ENCODE results near the gene CCDC57. TPM values are rescaled to one million over a fixed set of nuclear protein-coding genes. Genes with fewer than 3 reads are reported as not detected.

CCDC57 gene
- total RNA-seq, 2 experiments from 2014 or later = 129 to 135 TPM

GRCh38 chr17:82170412-82170961 lies 42.2 kb downstream of the CCDC57 start:
- no peaks in the 10 kb centered on the region for H3K9me3 Mint-ChIP-seq
- no peak overlapping the region for H3K4me3 ChIP-seq (ENCODE audit: low read length)
- ChIA-PET CTCF (no interaction called here), POLR2A (no interaction called here)
- no peaks in the 10 kb centered on the region for H3K27me3 Mint-ChIP-seq
- H3K36me3 ChIP-seq (ENCODE audit: insufficient read depth, low read length) = peaks cover 14% of the 10 kb centered on the region
- DNase-seq = peak in 2 of 14 experiments; percentile 35 to 49
- H3K4me1 Mint-ChIP-seq (ENCODE audit: low read depth) = no peaks in the 10 kb centered on the region
- no peak for TF ChIP-seq CTCF (IDR thresholded peaks at IDR 0.05)
- H3K9me3 ChIP-seq (ENCODE audit: control insufficient read depth in 1 of 2, insufficient read depth in 1 of 2, low read length in 2 of 2) = no peaks in the 10 kb centered on the region
- no peak overlapping the region for H3K27ac ChIP-seq (ENCODE audit: low read depth in 1 of 2, low read length in 2 of 2)
- H3K36me3 Mint-ChIP-seq (ENCODE audit: low read depth) = peaks cover 75% of the 10 kb centered on the region
- H3K27ac Mint-ChIP-seq = no peak overlapping the region
- H3K4me1 ChIP-seq (ENCODE audit: insufficient read depth, low read length) = peaks cover 3% of the 10 kb centered on the region
- no peak for ATAC-seq (ENCODE audit: poor library complexity)
- H3K27me3 ChIP-seq (ENCODE audit: control insufficient read depth in 1 of 2, insufficient read depth in 2 of 2, low read length in 2 of 2) = no peaks in the 10 kb centered on the region
- intact Hi-C loops (cut with DNase I, micrococcal nuclease) = no loop called here
- no peak overlapping the region for H3K4me3 Mint-ChIP-seq

GRCh38 chr17:82168568-82168967 lies 44.1 kb downstream of the CCDC57 start:
- Histone ChIP-seq H3K27ac (ENCODE audit: low read depth in 1 of 2, low read length in 2 of 2) (no peak overlapping the region), H3K4me1 (ENCODE audit: insufficient read depth, low read length) (peaks cover 3% of the 10 kb centered on the region), H3K9me3 (ENCODE audit: control insufficient read depth in 1 of 2, insufficient read depth in 1 of 2, low read length in 2 of 2) (no peaks in the 10 kb centered on the region), H3K27me3 (ENCODE audit: control insufficient read depth in 1 of 2, insufficient read depth in 2 of 2, low read length in 2 of 2) (no peaks in the 10 kb centered on the region), H3K4me3 (ENCODE audit: low read length) (no peak overlapping the region), H3K36me3 (ENCODE audit: insufficient read depth, low read length) (peaks cover 12% of the 10 kb centered on the region)
- ATAC-seq (ENCODE audit: poor library complexity) = no peak
- Mint-ChIP-seq H3K4me3 (no peak overlapping the region), H3K4me1 (ENCODE audit: low read depth) (no peaks in the 10 kb centered on the region), H3K27ac (no peak overlapping the region), H3K36me3 (ENCODE audit: low read depth) (peaks cover 65% of the 10 kb centered on the region), H3K27me3 (no peaks in the 10 kb centered on the region), H3K9me3 (no peaks in the 10 kb centered on the region)
- POLR2A ChIA-PET = no interaction called here
- intact Hi-C loops (cut with DNase I, micrococcal nuclease) = no loop called here
- CTCF ChIA-PET = no interaction called here
- DNase-seq = no peak
- TF ChIP-seq CTCF (IDR thresholded peaks at IDR 0.05) = no peak

- H3K36me3 ChIP-seq (ENCODE audit: insufficient read depth, low read length) = peaks cover 20% of the 10 kb centered on the region
- DNase-seq (no peak), ATAC-seq (ENCODE audit: poor library complexity) (no peak)
- peaks cover 3% of the 10 kb centered on the region for H3K4me1 ChIP-seq (ENCODE audit: insufficient read depth, low read length)
- ChIA-PET POLR2A (no interaction called here), CTCF (no interaction called here)
- peaks cover 59% of the 10 kb centered on the region for H3K36me3 Mint-ChIP-seq (ENCODE audit: low read depth)
- H3K27me3 ChIP-seq (ENCODE audit: control insufficient read depth in 1 of 2, insufficient read depth in 2 of 2, low read length in 2 of 2) = no peaks in the 10 kb centered on the region
- H3K4me1 Mint-ChIP-seq (ENCODE audit: low read depth) = no peaks in the 10 kb centered on the region
- TF ChIP-seq CTCF (IDR thresholded peaks at IDR 0.05) = no peak
- no peak overlapping the region for H3K27ac Mint-ChIP-seq
- no peaks in the 10 kb centered on the region for H3K27me3 Mint-ChIP-seq
- H3K27ac ChIP-seq (ENCODE audit: low read depth in 1 of 2, low read length in 2 of 2) = no peak overlapping the region
- H3K4me3 ChIP-seq (ENCODE audit: low read length) = no peak overlapping the region
- no peaks in the 10 kb centered on the region for H3K9me3 ChIP-seq (ENCODE audit: control insufficient read depth in 1 of 2, insufficient read depth in 1 of 2, low read length in 2 of 2)
- no peaks in the 10 kb centered on the region for H3K9me3 Mint-ChIP-seq
- intact Hi-C loops (cut with DNase I, micrococcal nuclease) = no loop called here
- H3K4me3 Mint-ChIP-seq = no peak overlapping the region
These were observed 45.6 kb downstream of the CCDC57 start for GRCh38 chr17:82167028-82167427.

Measured in CD4-positive, alpha-beta T cell (primary cell).